Endodermal cell (in vitro differentiated cells): ENCODE data around the gene SULT1A1. TPM values are rescaled to one million over a fixed set of nuclear protein-coding genes. Genes with fewer than 3 reads are reported as not detected.
"Not testable (repeated sequence)": the region's sequence is repeated elsewhere in the genome, so short reads cannot be mapped to it uniquely, and the experiment has no call there.

ENCODE experiments used
- DNase-seq: peaks from one replicate; pipeline ENCODE4 v3.0.0-alpha.2; 2017
- H3K27ac ChIP-seq: 2 replicates; pipeline ENCODE4 v1.5.1; 2013; ENCODE audit warnings: mild to moderate bottlenecking, low read depth, low read length, moderate library complexity
- H3K27me3 ChIP-seq: 2 replicates; pipeline ENCODE4 v1.6.1; 2013; ENCODE audit warnings: mild to moderate bottlenecking, low read length, moderate library complexity; ENCODE audit not compliant: insufficient read depth, control insufficient read depth, poor library complexity, severe bottlenecking
- H3K36me3 ChIP-seq: 2 replicates; pipeline ENCODE4 v1.7.0; 2013; ENCODE audit warnings: mild to moderate bottlenecking, low read length, moderate library complexity; ENCODE audit not compliant: control insufficient read depth, insufficient read depth
- H3K4me1 ChIP-seq: one replicate; pipeline ENCODE4 v1.7.0; 2013; ENCODE audit warnings: low read length; ENCODE audit not compliant: control insufficient read depth, insufficient read depth
- H3K4me3 ChIP-seq: 2 replicates; pipeline ENCODE4 v1.5.1; 2013; ENCODE audit warnings: mild to moderate bottlenecking, low read length, moderate library complexity
- H3K9ac ChIP-seq: 2 replicates; pipeline ENCODE4 v1.6.1; 2013; ENCODE audit warnings: mild to moderate bottlenecking, low read length, moderate library complexity; ENCODE audit not compliant: poor library complexity, severe bottlenecking; ENCODE audit errors: extremely low read depth
- H3K9me3 ChIP-seq: 2 replicates; pipeline ENCODE4 v1.6.1; 2013; ENCODE audit warnings: mild to moderate bottlenecking, low read length, moderate library complexity; ENCODE audit not compliant: control insufficient read depth
- H3K27ac Mint-ChIP-seq: 2 replicates; pipeline ENCODE4 v1.8.0; 2020; ENCODE audit warnings: mixed read lengths
- H3K27me3 Mint-ChIP-seq: 2 replicates; pipeline ENCODE4 v1.8.0; 2021; ENCODE audit warnings: mild to moderate bottlenecking, mixed read lengths; ENCODE audit not compliant: insufficient read depth
- H3K36me3 Mint-ChIP-seq: 2 replicates; pipeline ENCODE4 v1.8.0; 2020; ENCODE audit warnings: low read depth, mixed read lengths
- H3K4me1 Mint-ChIP-seq: 2 replicates; pipeline ENCODE4 v1.8.0; 2020; ENCODE audit warnings: mixed read lengths
- H3K4me3 Mint-ChIP-seq: 2 replicates; pipeline ENCODE4 v1.8.0; 2020; ENCODE audit warnings: mild to moderate bottlenecking, moderate library complexity, mixed read lengths
- H3K9me3 Mint-ChIP-seq: 2 replicates; pipeline ENCODE4 v1.8.0; 2020; ENCODE audit warnings: mild to moderate bottlenecking, mixed read lengths
- WGBS, 2 experiments: methylation state at CpG; one replicate each; pipeline versions ENCODE4 v1.1.5 to v1.1.7; 2013; ENCODE audit warnings: missing lambda C conversion rate in 2 of 2, mixed read lengths in 1 of 2; ENCODE audit not compliant: insufficient coverage in 1 of 2, insufficient read length in 1 of 2; 5-methylcytosine and 5-hydroxymethylcytosine counted together
- total RNA-seq, 2 donors: library from RNA; stranded (reverse); fragmentation: NEBNext Ultra II Directional in 1 of 2; extraction: Animal tissue kit (Norgen Biotek cat#: 25700) in 1 of 2; gene quantifications; 2 replicates in 1 of 2; 3 replicates in 1 of 2; pipeline ENCODE4 v1.2.1, GENCODE V29; 2021
- TF ChIP-seq, protein P1 (sequence below): fragments of 200-600 bp; sonication (generic); conservative IDR thresholded peaks from 2 replicates; pipeline ENCODE4 v1.5.0; 2021; ENCODE audit warnings: antibody characterized with exemption, mild to moderate bottlenecking

The SULT1A1 gene
- total RNA-seq, 2 donors from 2014 or later, result 4.3 to 7.2 TPM

DNA sequence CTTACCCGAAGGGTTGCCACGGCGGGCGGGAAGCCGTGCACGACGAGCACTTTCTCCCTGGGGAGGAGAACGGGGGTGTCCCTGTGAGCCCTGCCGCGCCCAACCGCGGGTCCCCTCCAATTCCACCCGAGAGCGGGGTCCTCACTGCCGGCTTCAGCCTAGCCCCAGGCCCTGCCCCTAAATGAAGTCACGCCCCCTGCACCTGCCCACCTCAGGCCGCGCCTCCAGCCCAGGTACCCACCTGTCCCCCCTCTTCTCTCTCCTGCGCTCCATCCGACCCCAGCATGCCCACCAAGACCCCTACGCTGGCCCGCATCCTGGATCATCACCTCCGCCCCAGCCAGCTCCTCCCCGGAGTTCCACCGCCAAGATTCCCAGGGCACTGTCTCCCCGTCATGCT is 4.1 kb upstream of the SULT1A1 start:
- H3K4me3 Mint-ChIP-seq, H3K9me3 ChIP-seq, H3K36me3 Mint-ChIP-seq, H3K27ac ChIP-seq, H3K4me3 ChIP-seq, H3K9me3 Mint-ChIP-seq, H3K9ac ChIP-seq, H3K4me1 ChIP-seq, H3K36me3 ChIP-seq, H3K4me1 Mint-ChIP-seq, H3K27ac Mint-ChIP-seq, H3K27me3 ChIP-seq, H3K27me3 Mint-ChIP-seq: not testable (repeated sequence)
- DNase-seq, result peak; percentile 63
- no CpG with 5 or more reads among the region's 26 CpGs for WGBS, 2 experiments

DNA sequence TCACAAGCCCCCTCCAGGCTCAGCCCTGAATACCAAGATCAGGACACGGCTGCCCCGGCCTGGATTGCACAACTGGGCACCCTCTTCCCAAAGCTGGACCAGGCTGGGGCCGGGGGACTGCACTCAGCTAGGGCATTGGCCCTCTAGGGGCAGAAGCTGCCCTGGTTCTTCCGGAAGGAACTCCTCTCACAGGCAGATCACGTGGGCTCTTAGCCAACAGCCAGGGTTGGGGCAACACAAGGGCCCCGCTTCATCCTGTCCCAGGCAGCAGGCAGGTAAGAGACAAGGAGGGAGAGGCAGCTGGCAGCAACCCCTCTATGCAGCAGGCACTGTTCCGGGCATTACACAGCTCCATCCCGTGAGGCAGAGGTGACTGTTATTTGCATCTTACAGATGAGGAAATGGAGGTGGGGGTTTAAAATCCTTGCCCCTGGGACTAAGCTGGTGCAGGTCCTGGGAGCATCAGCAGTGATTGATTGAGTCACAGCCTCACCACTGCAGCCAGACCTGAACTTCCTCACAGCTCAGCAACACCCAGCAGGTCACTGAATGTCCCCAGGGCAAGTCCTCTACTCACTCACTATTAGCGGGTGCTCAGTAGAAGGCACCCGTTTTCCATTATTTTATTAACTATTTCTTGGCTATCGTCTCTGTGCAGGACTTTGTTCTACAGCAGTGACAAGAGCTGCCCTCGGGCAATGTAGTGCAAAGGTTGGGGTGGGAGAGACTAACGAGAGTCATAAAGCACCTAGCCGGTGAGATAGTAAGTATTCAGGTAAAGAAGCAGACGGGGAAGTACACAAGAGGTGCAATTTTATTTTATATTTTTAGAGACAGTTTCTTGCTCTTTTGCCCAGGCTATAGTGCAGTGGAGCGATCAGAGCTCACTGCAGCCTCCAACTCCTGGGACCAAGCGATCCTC is 2.8 kb upstream of the SULT1A1 start:
- H3K36me3 Mint-ChIP-seq, H3K9me3 Mint-ChIP-seq, H3K27me3 ChIP-seq, H3K9ac ChIP-seq, H3K27me3 Mint-ChIP-seq, H3K4me3 Mint-ChIP-seq, H3K9me3 ChIP-seq, H3K4me3 ChIP-seq, H3K4me1 ChIP-seq, H3K27ac ChIP-seq, H3K4me1 Mint-ChIP-seq, DNase-seq, H3K27ac Mint-ChIP-seq, H3K36me3 ChIP-seq: not testable (repeated sequence)
- WGBS, 2 experiments, result no CpG with 5 or more reads among the region's 17 CpGs

DNA sequence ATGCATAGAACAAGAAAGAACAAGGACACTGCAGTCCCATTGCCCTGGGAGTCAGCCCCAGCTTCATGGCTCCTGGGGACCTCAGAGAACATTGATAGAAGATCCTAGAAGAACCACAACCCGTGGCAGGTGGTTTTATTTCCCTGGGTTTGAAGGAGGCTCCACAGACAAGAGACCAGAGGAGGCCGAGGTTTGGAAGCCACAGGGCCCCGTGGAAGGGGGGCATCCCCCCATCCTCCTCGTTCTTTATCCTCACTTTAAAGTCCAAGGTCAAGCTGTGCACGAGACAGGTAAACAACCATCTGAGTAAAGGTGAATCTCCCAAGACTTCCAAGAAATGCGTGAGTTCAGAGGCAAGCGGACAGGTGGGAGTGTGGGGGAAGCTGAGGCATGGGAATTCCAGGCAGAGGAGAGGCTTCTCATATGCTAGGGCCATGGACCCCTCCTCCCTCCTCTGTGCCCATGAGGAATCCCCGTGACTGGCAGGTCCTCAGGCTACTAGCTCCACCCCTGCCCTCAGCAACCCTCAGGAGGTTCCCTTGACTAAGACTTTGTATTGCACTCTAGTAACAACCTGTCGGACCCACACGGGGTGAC is 849 bp upstream of the SULT1A1 start:
- Histone ChIP-seq H3K27ac (no peak overlapping the region), H3K9me3 (no peaks in the 10 kb centered on the region), H3K36me3 (no peaks in the 10 kb centered on the region), H3K27me3 (no peaks in the 10 kb centered on the region), H3K9ac (no peak overlapping the region), H3K4me3 (no peak overlapping the region), H3K4me1 (no peaks in the 10 kb centered on the region)
- peak; percentile 56 for DNase-seq
- no peak overlapping the region for H3K27ac Mint-ChIP-seq
- no peak overlapping the region for H3K4me3 Mint-ChIP-seq
- no peaks in the 10 kb centered on the region for H3K4me1 Mint-ChIP-seq
- TF ChIP-seq, protein P1, sequence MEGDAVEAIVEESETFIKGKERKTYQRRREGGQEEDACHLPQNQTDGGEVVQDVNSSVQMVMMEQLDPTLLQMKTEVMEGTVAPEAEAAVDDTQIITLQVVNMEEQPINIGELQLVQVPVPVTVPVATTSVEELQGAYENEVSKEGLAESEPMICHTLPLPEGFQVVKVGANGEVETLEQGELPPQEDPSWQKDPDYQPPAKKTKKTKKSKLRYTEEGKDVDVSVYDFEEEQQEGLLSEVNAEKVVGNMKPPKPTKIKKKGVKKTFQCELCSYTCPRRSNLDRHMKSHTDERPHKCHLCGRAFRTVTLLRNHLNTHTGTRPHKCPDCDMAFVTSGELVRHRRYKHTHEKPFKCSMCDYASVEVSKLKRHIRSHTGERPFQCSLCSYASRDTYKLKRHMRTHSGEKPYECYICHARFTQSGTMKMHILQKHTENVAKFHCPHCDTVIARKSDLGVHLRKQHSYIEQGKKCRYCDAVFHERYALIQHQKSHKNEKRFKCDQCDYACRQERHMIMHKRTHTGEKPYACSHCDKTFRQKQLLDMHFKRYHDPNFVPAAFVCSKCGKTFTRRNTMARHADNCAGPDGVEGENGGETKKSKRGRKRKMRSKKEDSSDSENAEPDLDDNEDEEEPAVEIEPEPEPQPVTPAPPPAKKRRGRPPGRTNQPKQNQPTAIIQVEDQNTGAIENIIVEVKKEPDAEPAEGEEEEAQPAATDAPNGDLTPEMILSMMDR, result no peak
- peaks cover 3% of the 10 kb centered on the region for H3K27me3 Mint-ChIP-seq
- H3K9me3 Mint-ChIP-seq, result no peaks in the 10 kb centered on the region
- no peaks in the 10 kb centered on the region for H3K36me3 Mint-ChIP-seq
- WGBS, 2 experiments, result 84 to 90% methylated on average over 6 to 10 of the region's 10 CpGs

DNA sequence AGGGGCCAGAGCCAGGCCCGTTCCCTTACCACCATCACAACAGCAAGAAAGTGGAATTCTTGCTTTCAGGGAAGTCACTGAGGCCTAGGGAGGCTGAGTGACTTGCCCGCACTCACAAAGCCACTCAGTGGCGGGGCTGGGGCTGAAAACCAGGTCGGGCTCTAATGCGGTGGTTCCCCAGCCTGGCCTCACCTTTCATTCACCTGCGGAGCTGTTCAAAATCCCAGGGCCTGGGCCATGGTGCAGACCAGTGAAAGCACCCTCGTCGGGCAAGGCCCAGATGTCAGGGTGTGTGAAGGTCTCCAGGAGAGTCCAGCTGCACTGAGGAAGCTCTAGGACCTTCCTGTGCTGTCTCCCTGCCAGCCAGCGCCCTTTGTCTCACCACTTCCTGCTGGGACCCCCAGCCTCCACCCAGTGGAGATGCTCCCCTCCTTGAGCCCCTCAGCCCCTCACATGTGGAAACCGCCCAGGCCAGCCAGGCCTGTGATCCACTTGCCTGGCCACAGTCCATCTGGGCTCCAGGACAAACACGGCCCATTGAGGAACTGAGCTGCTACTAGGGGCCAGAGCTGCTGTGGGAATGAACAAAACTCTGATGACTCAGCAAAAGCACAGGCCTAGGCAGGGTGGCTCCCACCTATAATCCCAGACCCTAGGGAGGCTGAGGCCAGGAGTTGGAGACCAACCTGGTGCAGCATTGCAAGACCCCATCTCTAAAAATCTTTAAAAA is 812 bp downstream of the SULT1A1 start:
- 93 to 100% methylated on average over 3 to 10 of the region's 11 CpGs for whole genome bisulfite sequencing, 2 experiments
- not testable (repeated sequence) for H3K9ac ChIP-seq, H3K4me1 ChIP-seq, H3K36me3 ChIP-seq, H3K9me3 ChIP-seq, H3K27ac Mint-ChIP-seq, H3K27ac ChIP-seq, H3K4me1 Mint-ChIP-seq, H3K36me3 Mint-ChIP-seq, H3K9me3 Mint-ChIP-seq, H3K27me3 ChIP-seq, H3K27me3 Mint-ChIP-seq, H3K4me3 ChIP-seq
- peak overlapping the region; percentile 19 for H3K4me3 Mint-ChIP-seq
- peak; percentile 31 for DNase-seq

DNA sequence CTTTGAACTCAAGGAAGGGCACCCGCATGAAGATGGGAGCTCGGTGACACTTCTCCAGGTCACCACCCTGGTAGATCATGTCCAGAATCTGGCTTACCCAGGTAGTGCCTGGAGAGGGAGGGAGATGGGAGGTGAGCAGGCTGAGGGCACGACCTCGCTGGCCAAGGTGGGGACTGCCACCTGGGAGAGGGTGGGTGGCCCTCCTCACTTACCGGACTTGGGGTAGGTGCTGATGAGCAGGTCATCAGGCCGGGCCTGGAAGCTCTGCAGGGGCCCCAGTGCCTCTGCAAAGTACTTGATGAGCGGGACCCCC is 1.4 kb downstream of the SULT1A1 start:
- not testable (repeated sequence) for H3K36me3 Mint-ChIP-seq, H3K27me3 Mint-ChIP-seq, H3K27ac Mint-ChIP-seq, H3K27ac ChIP-seq, H3K9me3 Mint-ChIP-seq, H3K36me3 ChIP-seq, H3K4me3 Mint-ChIP-seq, H3K4me3 ChIP-seq, H3K4me1 Mint-ChIP-seq, H3K4me1 ChIP-seq, H3K9ac ChIP-seq, H3K9me3 ChIP-seq, H3K27me3 ChIP-seq
- DNase-seq, result peak; percentile 34
- 92% methylated on average over 2 of the region's 7 CpGs; no CpG with 5 or more reads in 1 of the 2 experiments for WGBS, 2 experiments
